Glomerular visceral epithelial cell (primary cell): ENCODE results near the gene COX7A1.
A peak's percentile ranks its signal among the peaks of the same experiment; 100 is the strongest.
"Not testable (repeated sequence)": the region's sequence is repeated elsewhere in the genome, so short reads cannot be mapped to it uniquely, and the experiment has no call there.

Experiments
- DNase-seq: peaks from one replicate; pipeline ENCODE4 v3.0.0-alpha.2; 2016; ENCODE audit errors: extremely low spot score

The COX7A1 gene

GRCh38 chr19:36141039-36141927, 11.0 kb downstream of the COX7A1 start:
- DNase-seq = peak; percentile 89

- peak; percentile 69 for DNase-seq
Measured at GRCh38 chr19:36140304-36141038, 11.8 kb downstream of the COX7A1 start.

- DNase-seq = peak; percentile 98
Measured at GRCh38 chr19:36139473-36140303, 12.6 kb downstream of the COX7A1 start, which contains the start of gene CAPNS1. Gene CAPNS1, plus strand, starts transcription at chr19:36140066. Its CDS starts 946 bp downstream, at chr19:36141012.

GRCh38 chr19:36139120-36139472, 13.2 kb downstream of the COX7A1 start:
- no peak for DNase-seq

GRCh38 chr19:36136964-36137686, 15.1 kb downstream of the COX7A1 start:
- peak; percentile 79 for DNase-seq

- not testable (repeated sequence) for DNase-seq
Measured at GRCh38 chr19:36134867-36135266, 17.4 kb downstream of the COX7A1 start.

- not testable (repeated sequence) for DNase-seq
Measured at GRCh38 chr19:36131221-36131620, 21.0 kb downstream of the COX7A1 start.

- no peak for DNase-seq
Measured at GRCh38 chr19:36128392-36128736, 23.9 kb downstream of the COX7A1 start.

- DNase-seq = no peak
Measured at GRCh38 chr19:36125557-36125956, 26.7 kb downstream of the COX7A1 start.

GRCh38 chr19:36121486-36122124, 30.6 kb downstream of the COX7A1 start:
- DNase-seq = no peak

- DNase-seq = no peak
Measured at GRCh38 chr19:36120984-36121358, 31.3 kb downstream of the COX7A1 start.

GRCh38 chr19:36120092-36120983, 31.9 kb downstream of the COX7A1 start:
- DNase-seq = no peak

GRCh38 chr19:36116344-36116637, 36.0 kb downstream of the COX7A1 start:
- DNase-seq = no peak

GRCh38 chr19:36115453-36116343, 36.5 kb downstream of the COX7A1 start, which contains the start of gene TBCB:
Gene TBCB, plus strand, starts transcription at chr19:36115468. Its CDS starts 93 bp downstream, at chr19:36115561.
- no peak for DNase-seq

- peak; percentile 100 for DNase-seq
Measured at GRCh38 chr19:36114721-36115452, 37.4 kb downstream of the COX7A1 start, which contains the start of gene POLR2I. Gene POLR2I, minus strand, starts transcription at chr19:36114875. Its CDS starts 19 bp downstream, at chr19:36114856.

GRCh38 chr19:36113894-36114720, 38.1 kb downstream of the COX7A1 start:
- DNase-seq = peak; percentile 31

GRCh38 chr19:36113425-36113824, 38.8 kb downstream of the COX7A1 start:
- DNase-seq = no peak
